Fibroblast of skin of abdomen (primary cell): ENCODE results near the gene SPIC.

Source experiments
- DNase-seq: peaks from one replicate; pipeline ENCODE4 v3.0.0-alpha.2; 2013

Gene SPIC

DNA sequence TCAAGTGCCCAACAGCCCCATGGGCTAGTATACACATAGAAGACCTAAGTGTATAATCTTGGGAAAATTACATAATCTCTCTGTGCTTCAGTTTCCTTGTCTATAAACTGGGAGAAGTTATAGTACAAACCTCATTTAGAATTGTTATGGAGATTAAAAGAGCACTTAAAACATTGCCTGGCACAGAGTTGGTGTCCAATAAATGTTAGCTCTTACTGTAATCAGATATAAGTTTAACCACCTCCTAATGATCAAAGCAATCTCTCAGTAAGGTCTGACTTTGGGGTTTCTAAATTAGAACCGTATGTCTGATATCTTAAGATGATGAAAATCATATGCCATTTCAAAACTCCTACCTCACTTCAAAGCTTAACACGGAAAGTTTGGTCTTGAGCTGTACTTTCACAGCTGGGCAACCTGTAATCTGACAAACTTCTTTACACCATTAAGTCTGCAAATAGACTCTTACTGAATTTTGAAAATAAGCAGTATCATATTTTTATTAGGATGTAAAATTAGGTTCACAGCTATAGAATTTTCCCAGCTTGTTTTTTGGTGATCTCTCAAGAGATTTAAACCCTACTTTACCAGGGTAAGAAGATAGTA is 61.0 kb downstream of the SPIC start:
- DNase-seq, result no peak
